Choroid plexus epithelial cell (primary cell): Measurements from ENCODE around the gene STAG1.

Source experiments
- DNase-seq: peaks from one replicate; pipeline ENCODE4 v3.0.0-alpha.2; 2010; ENCODE audit warnings: low read depth
- H3K4me3 ChIP-seq: 2 replicates; pipeline ENCODE4 v1.5.1; 2011; ENCODE audit warnings: low read depth, mild to moderate bottlenecking, control low read depth, low read length, moderate library complexity
- TF ChIP-seq, protein P1 (sequence below): conservative IDR thresholded peaks from 2 replicates; pipeline ENCODE4 v1.5.1; 2011; ENCODE audit warnings: low read depth, mild to moderate bottlenecking, control low read depth, inconsistent platforms, low read length, moderate library complexity

The STAG1 gene

DNA sequence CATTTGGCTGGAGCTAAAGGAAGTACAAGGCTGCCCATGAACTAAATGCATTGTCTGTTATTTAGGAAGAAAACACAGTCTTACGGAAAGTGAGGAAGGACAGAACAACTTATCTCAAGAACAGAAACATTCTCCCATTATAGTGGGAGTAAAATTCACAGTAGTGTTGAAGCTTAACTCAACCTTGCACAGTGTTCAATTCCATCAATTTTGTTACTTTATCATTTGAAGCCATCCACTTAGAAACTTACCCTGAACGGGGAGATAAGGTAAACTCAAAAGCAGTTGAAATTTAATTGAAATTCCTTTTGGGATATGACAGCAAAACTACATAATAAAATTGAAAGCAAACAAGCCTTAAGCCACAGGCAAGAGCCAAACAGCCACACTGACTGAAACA is 315.1 kb downstream of the STAG1 start:
- DNase-seq = no peak
- no peak overlapping the region for H3K4me3 ChIP-seq
- TF ChIP-seq, protein P1, sequence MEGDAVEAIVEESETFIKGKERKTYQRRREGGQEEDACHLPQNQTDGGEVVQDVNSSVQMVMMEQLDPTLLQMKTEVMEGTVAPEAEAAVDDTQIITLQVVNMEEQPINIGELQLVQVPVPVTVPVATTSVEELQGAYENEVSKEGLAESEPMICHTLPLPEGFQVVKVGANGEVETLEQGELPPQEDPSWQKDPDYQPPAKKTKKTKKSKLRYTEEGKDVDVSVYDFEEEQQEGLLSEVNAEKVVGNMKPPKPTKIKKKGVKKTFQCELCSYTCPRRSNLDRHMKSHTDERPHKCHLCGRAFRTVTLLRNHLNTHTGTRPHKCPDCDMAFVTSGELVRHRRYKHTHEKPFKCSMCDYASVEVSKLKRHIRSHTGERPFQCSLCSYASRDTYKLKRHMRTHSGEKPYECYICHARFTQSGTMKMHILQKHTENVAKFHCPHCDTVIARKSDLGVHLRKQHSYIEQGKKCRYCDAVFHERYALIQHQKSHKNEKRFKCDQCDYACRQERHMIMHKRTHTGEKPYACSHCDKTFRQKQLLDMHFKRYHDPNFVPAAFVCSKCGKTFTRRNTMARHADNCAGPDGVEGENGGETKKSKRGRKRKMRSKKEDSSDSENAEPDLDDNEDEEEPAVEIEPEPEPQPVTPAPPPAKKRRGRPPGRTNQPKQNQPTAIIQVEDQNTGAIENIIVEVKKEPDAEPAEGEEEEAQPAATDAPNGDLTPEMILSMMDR = no peak

DNA sequence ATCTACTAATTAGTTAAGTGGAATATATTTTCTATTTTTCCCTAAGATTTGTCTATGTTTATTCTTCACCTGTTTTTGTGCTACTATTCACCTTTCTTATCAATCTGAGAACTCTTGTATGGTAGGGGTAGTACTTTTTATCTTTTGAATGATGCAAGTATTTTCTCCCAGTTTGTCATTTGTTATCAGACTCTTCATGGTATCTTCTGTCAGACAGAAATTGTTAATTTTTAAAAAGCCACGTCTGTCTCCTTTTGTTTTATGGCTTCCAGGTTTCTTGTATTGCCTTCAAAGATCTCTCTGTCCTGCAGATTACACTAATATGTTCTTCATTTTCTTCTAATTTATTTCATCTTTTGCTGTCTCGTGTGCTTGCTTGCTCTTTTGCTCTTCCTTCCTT is 317.7 kb downstream of the STAG1 start:
- no peak for DNase-seq
- TF ChIP-seq, protein P1 = no peak
- H3K4me3 ChIP-seq = no peak overlapping the region

DNA sequence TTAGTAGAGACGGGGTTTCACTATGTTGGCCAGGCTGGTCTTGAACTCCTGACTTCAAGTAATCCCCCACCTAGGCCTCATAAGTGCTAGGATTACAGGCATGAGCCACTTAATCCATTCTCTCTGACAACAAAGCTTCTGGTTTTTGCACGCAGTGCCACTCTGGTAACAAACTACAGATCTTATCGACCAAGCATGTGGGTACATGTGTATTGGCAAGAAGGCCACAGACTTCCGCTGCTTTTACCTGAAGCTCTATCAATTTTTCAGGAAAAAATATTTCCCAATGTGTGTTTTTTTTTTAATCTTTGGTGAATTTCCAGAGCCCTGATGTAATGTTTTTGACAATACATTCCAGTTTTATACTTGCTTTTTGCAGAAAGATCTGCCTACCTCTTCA is 319.5 kb downstream of the STAG1 start:
- H3K4me3 ChIP-seq = no peak overlapping the region
- DNase-seq = no peak
- TF ChIP-seq, protein P1 = no peak

DNA sequence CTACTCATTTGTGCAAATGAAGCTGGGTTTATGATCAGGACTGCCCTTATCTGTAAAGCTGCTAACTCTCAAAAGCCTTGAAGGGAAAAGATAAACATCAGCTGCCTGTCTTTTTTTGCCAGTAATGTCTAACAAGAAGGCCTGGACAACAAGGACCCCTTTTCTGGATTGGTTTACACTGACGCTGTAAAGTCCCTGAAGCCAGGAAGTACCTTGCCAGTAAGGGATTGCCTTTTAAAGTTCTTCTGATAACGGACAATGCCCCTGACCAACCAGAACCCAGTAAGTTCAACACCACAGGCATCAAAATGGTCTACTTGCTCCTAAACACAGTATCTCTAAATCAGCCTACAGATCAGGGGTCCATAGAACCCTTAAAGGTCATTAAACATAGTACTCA is 324.0 kb downstream of the STAG1 start:
- TF ChIP-seq, protein P1 = no peak
- peak; percentile 6 for DNase-seq
- H3K4me3 ChIP-seq = no peak overlapping the region

DNA sequence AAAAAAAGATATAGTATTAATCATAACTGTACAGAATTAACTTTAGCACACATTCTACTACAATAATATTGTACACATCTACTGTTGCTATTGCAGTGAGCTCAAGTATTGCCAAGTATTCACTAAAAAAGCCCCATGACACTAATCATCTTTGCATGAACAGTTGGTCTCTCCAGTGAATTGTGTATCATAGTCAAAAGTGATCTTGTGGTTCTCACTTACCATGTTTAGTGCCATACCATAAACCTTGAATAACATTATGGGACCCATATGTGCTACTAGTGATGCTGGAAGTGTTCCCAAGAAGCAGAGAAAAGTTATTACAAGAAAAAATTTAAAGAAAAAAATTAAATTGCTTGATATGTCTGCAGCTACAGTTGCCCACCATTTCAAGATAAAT is 324.9 kb downstream of the STAG1 start:
- TF ChIP-seq, protein P1 = no peak
- no peak for DNase-seq
- H3K4me3 ChIP-seq = no peak overlapping the region

DNA sequence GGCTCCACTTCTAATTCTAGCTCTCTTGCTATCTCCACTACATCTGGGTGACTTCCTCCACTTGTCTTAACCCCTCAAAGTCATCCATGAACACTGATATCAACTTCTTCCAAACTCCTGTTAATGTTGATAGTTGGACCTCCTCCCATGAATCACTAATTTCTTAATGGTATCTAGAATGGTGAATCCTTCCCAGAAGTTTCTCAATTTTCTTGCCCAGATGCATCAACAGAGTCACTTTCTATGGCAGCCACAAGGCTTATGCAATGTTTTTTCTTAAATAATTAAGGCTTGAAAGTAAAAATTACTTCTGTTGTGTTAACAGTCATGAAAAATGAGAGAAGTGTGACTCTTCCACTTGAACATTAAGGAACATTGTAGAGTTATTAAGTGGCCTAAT is 337.7 kb downstream of the STAG1 start:
- H3K4me3 ChIP-seq = no peak overlapping the region
- DNase-seq = no peak
- TF ChIP-seq, protein P1 = no peak

DNA sequence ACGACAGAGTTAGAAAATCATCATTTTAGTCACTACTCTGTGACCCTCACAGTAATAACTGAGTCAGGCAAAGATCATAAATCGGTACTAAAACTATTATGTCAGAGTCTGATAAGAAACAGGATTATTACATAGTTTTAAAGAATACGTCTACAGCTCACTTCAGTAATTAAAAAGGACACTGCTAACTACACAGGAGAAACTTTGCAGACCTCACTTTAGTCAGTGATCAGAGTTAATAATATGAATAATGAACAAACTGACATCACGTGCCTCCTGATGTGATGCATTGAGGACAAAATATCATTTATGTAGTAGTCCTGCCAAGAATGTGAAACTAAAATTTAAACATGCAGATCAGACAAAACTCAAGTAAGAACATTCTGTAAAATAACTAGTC is 339.9 kb downstream of the STAG1 start:
- no peak overlapping the region for H3K4me3 ChIP-seq
- TF ChIP-seq, protein P1 = no peak
- DNase-seq = no peak
